ENCODE measurements around the gene EGFL7. TPM values are rescaled to one million over a fixed set of nuclear protein-coding genes. Genes with fewer than 3 reads are reported as not detected.
A peak's percentile ranks its signal among the peaks of the same experiment; 100 is the strongest.

The EGFL7 gene
- total RNA-seq, 4 donors from 2014 or later: 38.4 to 143 (median 81.6) TPM

- peak overlapping the region; percentile 53 to 84 (median 65) for H3K4me3 ChIP-seq (replicated peaks in 1 of 3)
- TF ChIP-seq POLR2A (IDR thresholded peaks at IDR 0.05) (no peak), CTCF (IDR thresholded peaks at IDR 0.05) (no peak)
- WGBS, 2 donors: 0 to 49% methylated on average over 3 to 13 of the region's 19 CpGs
- H3K27me3 ChIP-seq: no peaks in the 10 kb centered on the region
- H3K9me3 ChIP-seq: no peaks in the 10 kb centered on the region
- peaks cover 33 to 56% of the 10 kb centered on the region in 2 donors for H3K4me1 ChIP-seq
- no peak for DNase-seq
- no peaks in the 10 kb centered on the region for H3K36me3 ChIP-seq
- peak overlapping the region in 1 of 3 donors; percentile 83 for H3K27ac ChIP-seq
- intact Hi-C loops (cut with DNase I): no loop called here
These were observed 23.2 kb downstream of the EGFL7 start for GRCh38 chr9:136685790-136686533.

GRCh38 chr9:136686534-136686793, 23.7 kb downstream of the EGFL7 start:
- Histone ChIP-seq H3K9me3 (no peaks in the 10 kb centered on the region), H3K4me3 (replicated peaks in 1 of 3) (peak overlapping the region; percentile 53 to 84 (median 65)), H3K27ac (peak overlapping the region; percentile 36 to 83 (median 48)), H3K27me3 (no peaks in the 10 kb centered on the region), H3K36me3 (no peaks in the 10 kb centered on the region), H3K4me1 (peaks cover 37 to 61% of the 10 kb centered on the region in 2 donors)
- intact Hi-C loops (cut with DNase I): no loop called here
- no peak for DNase-seq
- TF ChIP-seq CTCF (IDR thresholded peaks at IDR 0.05): no peak
- no peak for TF ChIP-seq POLR2A (IDR thresholded peaks at IDR 0.05)
- 0 to 3% methylated on average over 6 to 8 of the region's 20 CpGs for WGBS, 2 donors

GRCh38 chr9:136686794-136687711, 24.3 kb downstream of the EGFL7 start, which contains the start of gene AGPAT2:
Gene AGPAT2, minus strand, starts transcription at chr9:136687457. Its CDS starts 100 bp downstream, at chr9:136687357.
- TF ChIP-seq POLR2A (IDR thresholded peaks at IDR 0.05) (peak; percentile 21 to 73), CTCF (IDR thresholded peaks at IDR 0.05) (peak in 1 of 6 experiments; percentile 12)
- Histone ChIP-seq H3K27ac (peak within 1 kb of the TSS; percentile 56 to 86 (median 83)), H3K36me3 (no peaks in the 10 kb centered on the region), H3K4me1 (peaks cover 37 to 66% of the 10 kb centered on the region in 2 donors), H3K4me3 (replicated peaks in 1 of 3) (peak within 1 kb of the TSS; percentile 53 to 84 (median 65)), H3K27me3 (no peaks in the 10 kb centered on the region), H3K9me3 (no peaks in the 10 kb centered on the region)
- intact Hi-C loops (cut with DNase I): no loop called here
- peak; percentile 83 to 85 for DNase-seq
- WGBS, 2 donors: 0% methylated on average over 1 to 22 of the region's 106 CpGs

- intact Hi-C loops (cut with DNase I): no loop called here
These were observed 25.1 kb downstream of the EGFL7 start for GRCh38 chr9:136687721-136688223.

More at GRCh38 chr9:136687721-136688223, 25.1 kb downstream of the EGFL7 start:
- peak; percentile 41 to 55 for DNase-seq
- WGBS, 2 donors: 53 to 63% methylated on average over 9 to 13 of the region's 37 CpGs
- H3K27me3 ChIP-seq: no peaks in the 10 kb centered on the region
- no peaks in the 10 kb centered on the region for H3K9me3 ChIP-seq
- TF ChIP-seq CTCF (IDR thresholded peaks at IDR 0.05) (no peak), POLR2A (IDR thresholded peaks at IDR 0.05) (no peak)
- H3K4me3 ChIP-seq (replicated peaks in 1 of 3): peak overlapping the region in 1 of 3 donors; percentile 65
- H3K36me3 ChIP-seq: no peaks in the 10 kb centered on the region
- peaks cover 37 to 74% of the 10 kb centered on the region in 2 donors for H3K4me1 ChIP-seq
- H3K27ac ChIP-seq: peak overlapping the region; percentile 56 to 86 (median 83)
